ENCODE data around the gene SEMA6A. TPM values are rescaled to one million over a fixed set of nuclear protein-coding genes. Genes with fewer than 3 reads are reported as not detected.
A peak's percentile ranks its signal among the peaks of the same experiment; 100 is the strongest.

SEMA6A gene
- total and polyA plus RNA-seq, 4 donors = 3.7 to 11.4 (median 5.6) TPM

DNA sequence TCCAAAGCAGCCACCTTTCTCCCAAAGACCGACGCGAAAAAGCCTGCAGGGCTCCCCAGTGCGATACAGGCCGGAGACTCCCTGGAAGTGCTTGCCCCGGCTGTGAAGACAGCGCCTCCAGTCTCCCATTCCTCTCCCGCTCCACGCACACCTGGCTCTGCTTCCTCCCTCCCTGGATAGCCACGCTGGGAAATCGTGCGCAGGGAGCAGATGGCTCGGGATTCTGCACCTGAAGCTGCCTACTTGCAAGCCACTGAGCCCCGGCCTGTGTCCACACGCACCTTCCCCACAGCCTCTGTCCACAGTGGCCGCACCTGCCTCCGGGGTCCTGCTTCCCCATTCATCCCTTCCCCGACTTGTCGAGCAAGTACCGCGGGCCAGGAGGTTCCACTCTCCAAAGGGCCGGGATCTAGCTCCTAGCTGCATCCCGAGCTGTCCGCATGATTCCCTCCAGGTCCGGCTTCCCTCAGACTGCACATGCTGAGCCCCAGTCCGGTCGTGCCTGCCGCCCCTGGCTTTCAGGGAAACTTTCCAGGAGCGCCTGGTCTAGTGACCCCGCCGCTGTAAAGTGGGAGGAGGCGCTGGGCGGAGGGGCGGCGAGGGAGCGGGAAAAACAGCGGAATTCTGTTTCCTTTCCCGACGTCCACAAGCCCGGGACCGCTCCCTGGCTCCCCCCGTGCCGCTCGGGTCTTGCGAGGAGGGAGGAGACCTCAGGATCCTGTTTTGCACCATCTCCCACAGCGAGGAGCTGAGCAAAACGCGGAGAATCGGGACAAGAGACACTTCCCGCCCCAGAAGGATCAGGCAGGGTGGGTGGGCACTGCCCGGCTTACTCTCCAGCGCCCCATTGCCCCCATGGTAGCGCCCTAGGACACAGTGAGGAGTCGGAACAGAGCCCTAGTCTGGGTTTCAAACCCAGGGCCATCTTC, 2.0 kb downstream of the SEMA6A start:
- WGBS = 4% methylated on average over 54 of the region's 54 CpGs
- Histone ChIP-seq H3K4me3 (ENCODE audit: low read depth in 1 of 3, low read length in 3 of 3) (peak overlapping the region; percentile 49 to 76 (median 60)), H3K36me3 (ENCODE audit: control insufficient read depth in 4 of 4, insufficient read depth in 3 of 4, low read depth in 1 of 4, low read length in 3 of 4) (no peaks in the 10 kb centered on the region), H3K27me3 (ENCODE audit: control insufficient read depth in 4 of 4, insufficient read depth in 4 of 4, low read length in 3 of 4) (peaks cover 0 to 7% (median 4%) of the 10 kb centered on the region in 4 donors), H3K4me1 (ENCODE audit: control insufficient read depth in 4 of 4, insufficient read depth in 4 of 4, low read length in 3 of 4) (peaks cover 12 to 44% (median 37%) of the 10 kb centered on the region in 4 donors), H3K9ac (ENCODE audit: low read depth in 1 of 2, low read length in 2 of 2) (no peak overlapping the region), H3K27ac (ENCODE audit: low read depth in 1 of 2, low read length in 2 of 2) (peak overlapping the region in 1 of 2 donors; percentile 37), H3K9me3 (ENCODE audit: control insufficient read depth in 4 of 4, low read length in 3 of 4) (no peaks in the 10 kb centered on the region)
- DNase-seq (ENCODE audit: low spot score) = peak; percentile 44
- TF ChIP-seq, protein P1, sequence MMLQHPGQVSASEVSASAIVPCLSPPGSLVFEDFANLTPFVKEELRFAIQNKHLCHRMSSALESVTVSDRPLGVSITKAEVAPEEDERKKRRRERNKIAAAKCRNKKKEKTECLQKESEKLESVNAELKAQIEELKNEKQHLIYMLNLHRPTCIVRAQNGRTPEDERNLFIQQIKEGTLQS (IDR thresholded peaks at IDR 0.05) = no peak
- TF ChIP-seq YY1 (IDR thresholded peaks at IDR 0.05) (no peak), HNF4A (conservative IDR thresholded peaks at IDR 0.05) (no peak), FOXA1 (IDR thresholded peaks at IDR 0.05) (no peak), JUND (IDR thresholded peaks at IDR 0.05) (no peak), EGR1 (IDR thresholded peaks at IDR 0.05; ENCODE audit: low read depth in 2 of 2) (no peak), RAD21 (IDR thresholded peaks at IDR 0.05) (no peak), TAF1 (conservative IDR thresholded peaks at IDR 0.05) (no peak), GABPA (IDR thresholded peaks at IDR 0.05 in 1 of 2, conservative IDR thresholded peaks at IDR 0.05 in 1 of 2) (no peak), FOXA2 (IDR thresholded peaks at IDR 0.05) (no peak), SP1 (IDR thresholded peaks at IDR 0.05) (no peak), RXRA (IDR thresholded peaks at IDR 0.05) (no peak), HNF4G (IDR thresholded peaks at IDR 0.05) (no peak)
- TF ChIP-seq, protein P2, sequence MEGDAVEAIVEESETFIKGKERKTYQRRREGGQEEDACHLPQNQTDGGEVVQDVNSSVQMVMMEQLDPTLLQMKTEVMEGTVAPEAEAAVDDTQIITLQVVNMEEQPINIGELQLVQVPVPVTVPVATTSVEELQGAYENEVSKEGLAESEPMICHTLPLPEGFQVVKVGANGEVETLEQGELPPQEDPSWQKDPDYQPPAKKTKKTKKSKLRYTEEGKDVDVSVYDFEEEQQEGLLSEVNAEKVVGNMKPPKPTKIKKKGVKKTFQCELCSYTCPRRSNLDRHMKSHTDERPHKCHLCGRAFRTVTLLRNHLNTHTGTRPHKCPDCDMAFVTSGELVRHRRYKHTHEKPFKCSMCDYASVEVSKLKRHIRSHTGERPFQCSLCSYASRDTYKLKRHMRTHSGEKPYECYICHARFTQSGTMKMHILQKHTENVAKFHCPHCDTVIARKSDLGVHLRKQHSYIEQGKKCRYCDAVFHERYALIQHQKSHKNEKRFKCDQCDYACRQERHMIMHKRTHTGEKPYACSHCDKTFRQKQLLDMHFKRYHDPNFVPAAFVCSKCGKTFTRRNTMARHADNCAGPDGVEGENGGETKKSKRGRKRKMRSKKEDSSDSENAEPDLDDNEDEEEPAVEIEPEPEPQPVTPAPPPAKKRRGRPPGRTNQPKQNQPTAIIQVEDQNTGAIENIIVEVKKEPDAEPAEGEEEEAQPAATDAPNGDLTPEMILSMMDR (IDR thresholded peaks at IDR 0.05; ENCODE audit: low read depth, low read length, missing input control) = no peak
- TF ChIP-seq, protein P3, sequence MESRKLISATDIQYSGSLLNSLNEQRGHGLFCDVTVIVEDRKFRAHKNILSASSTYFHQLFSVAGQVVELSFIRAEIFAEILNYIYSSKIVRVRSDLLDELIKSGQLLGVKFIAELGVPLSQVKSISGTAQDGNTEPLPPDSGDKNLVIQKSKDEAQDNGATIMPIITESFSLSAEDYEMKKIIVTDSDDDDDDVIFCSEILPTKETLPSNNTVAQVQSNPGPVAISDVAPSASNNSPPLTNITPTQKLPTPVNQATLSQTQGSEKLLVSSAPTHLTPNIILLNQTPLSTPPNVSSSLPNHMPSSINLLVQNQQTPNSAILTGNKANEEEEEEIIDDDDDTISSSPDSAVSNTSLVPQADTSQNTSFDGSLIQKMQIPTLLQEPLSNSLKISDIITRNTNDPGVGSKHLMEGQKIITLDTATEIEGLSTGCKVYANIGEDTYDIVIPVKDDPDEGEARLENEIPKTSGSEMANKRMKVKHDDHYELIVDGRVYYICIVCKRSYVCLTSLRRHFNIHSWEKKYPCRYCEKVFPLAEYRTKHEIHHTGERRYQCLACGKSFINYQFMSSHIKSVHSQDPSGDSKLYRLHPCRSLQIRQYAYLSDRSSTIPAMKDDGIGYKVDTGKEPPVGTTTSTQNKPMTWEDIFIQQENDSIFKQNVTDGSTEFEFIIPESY (IDR thresholded peaks at IDR 0.05) = no peak
- TF ChIP-seq, protein P4, sequence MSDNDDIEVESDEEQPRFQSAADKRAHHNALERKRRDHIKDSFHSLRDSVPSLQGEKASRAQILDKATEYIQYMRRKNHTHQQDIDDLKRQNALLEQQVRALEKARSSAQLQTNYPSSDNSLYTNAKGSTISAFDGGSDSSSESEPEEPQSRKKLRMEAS (IDR thresholded peaks at IDR 0.05) = no peak
- TF ChIP-seq, protein P5, sequence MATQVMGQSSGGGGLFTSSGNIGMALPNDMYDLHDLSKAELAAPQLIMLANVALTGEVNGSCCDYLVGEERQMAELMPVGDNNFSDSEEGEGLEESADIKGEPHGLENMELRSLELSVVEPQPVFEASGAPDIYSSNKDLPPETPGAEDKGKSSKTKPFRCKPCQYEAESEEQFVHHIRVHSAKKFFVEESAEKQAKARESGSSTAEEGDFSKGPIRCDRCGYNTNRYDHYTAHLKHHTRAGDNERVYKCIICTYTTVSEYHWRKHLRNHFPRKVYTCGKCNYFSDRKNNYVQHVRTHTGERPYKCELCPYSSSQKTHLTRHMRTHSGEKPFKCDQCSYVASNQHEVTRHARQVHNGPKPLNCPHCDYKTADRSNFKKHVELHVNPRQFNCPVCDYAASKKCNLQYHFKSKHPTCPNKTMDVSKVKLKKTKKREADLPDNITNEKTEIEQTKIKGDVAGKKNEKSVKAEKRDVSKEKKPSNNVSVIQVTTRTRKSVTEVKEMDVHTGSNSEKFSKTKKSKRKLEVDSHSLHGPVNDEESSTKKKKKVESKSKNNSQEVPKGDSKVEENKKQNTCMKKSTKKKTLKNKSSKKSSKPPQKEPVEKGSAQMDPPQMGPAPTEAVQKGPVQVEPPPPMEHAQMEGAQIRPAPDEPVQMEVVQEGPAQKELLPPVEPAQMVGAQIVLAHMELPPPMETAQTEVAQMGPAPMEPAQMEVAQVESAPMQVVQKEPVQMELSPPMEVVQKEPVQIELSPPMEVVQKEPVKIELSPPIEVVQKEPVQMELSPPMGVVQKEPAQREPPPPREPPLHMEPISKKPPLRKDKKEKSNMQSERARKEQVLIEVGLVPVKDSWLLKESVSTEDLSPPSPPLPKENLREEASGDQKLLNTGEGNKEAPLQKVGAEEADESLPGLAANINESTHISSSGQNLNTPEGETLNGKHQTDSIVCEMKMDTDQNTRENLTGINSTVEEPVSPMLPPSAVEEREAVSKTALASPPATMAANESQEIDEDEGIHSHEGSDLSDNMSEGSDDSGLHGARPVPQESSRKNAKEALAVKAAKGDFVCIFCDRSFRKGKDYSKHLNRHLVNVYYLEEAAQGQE (IDR thresholded peaks at IDR 0.05) = no peak

All from liver (tissue), 9 donors.